HEK293 (cell line): ENCODE measurements around the gene HCRTR2.
A peak's percentile ranks its signal among the peaks of the same experiment; 100 is the strongest.

ENCODE experiments used
- CTCF ChIA-PET: fragments of 350-600 bp; formaldehyde crosslinking; extraction: SDS; loops from one replicate; lab custom pipeline; 2021; ENCODE audit warnings: antibody characterized with exemption; lab: Yijun Ruan, JAX
- POLR2A ChIA-PET: fragments of 300-600 bp; formaldehyde crosslinking; extraction: SDS; loops from one replicate; lab custom pipeline; 2020; ENCODE audit warnings: antibody characterized with exemption, inconsistent platforms; lab: Yijun Ruan, JAX
- H3K27ac ChIP-seq: fragments of 200-500 bp; sonication (Bioruptor generic); 2 replicates; pipeline ENCODE4 v1.5.1; 2014; ENCODE audit warnings: low read depth, low read length, control low read depth, inconsistent platforms; ENCODE audit errors: extremely low read depth
- H3K36me3 ChIP-seq, 2 experiments: fragments of 200-500 bp in 1 of 2; sonication (Bioruptor generic) in 1 of 2; 1 replicate in 1 of 2; 2 replicates in 1 of 2; pipeline ENCODE4 v1.5.1; 2014 to 2017; ENCODE audit warnings: inconsistent platforms in 2 of 2, low read length in 2 of 2; ENCODE audit not compliant: control insufficient read depth in 2 of 2, insufficient read depth in 1 of 2
- H3K4me1 ChIP-seq: fragments of 200-500 bp; sonication (Bioruptor generic); 2 replicates; pipeline ENCODE4 v1.5.1; 2014; ENCODE audit warnings: mild to moderate bottlenecking, low read length, inconsistent platforms; ENCODE audit not compliant: control insufficient read depth, insufficient read depth
- H3K4me3 ChIP-seq: 2 replicates; pipeline ENCODE4 v1.5.1; 2011; ENCODE audit warnings: low read depth, mild to moderate bottlenecking, control low read depth, low read length, moderate library complexity
- H3K9me3 ChIP-seq: fragments of 200-500 bp; sonication (Bioruptor generic); 2 replicates; pipeline ENCODE4 v1.5.1; 2014; ENCODE audit warnings: low read depth, low read length, inconsistent platforms; ENCODE audit not compliant: control insufficient read depth, insufficient read depth
- GLIS1 ChIP-seq: fragments of 450-650 bp; formaldehyde crosslinking; IDR thresholded peaks from 2 replicates; pipeline ENCODE4 v1.5.1; 2016; ENCODE audit warnings: missing biosample characterization, missing genetic modification characterization
- PRDM4 ChIP-seq: fragments of 450-650 bp; formaldehyde crosslinking; IDR thresholded peaks from 2 replicates; pipeline ENCODE4 v1.5.1; 2017; ENCODE audit warnings: missing biosample characterization, missing genetic modification characterization
- REST ChIP-seq: fragments of 450-650 bp; formaldehyde crosslinking; IDR thresholded peaks from 2 replicates; pipeline ENCODE4 v1.5.1; 2016; ENCODE audit warnings: missing biosample characterization, missing genetic modification characterization
- ZNF157 ChIP-seq: fragments of 450-650 bp; formaldehyde crosslinking; IDR thresholded peaks from 2 replicates; pipeline ENCODE4 v1.5.1; 2016; ENCODE audit warnings: missing biosample characterization, missing genetic modification characterization
- ZNF19 ChIP-seq: fragments of 450-650 bp; formaldehyde crosslinking; IDR thresholded peaks from 2 replicates; pipeline ENCODE4; 2016; ENCODE audit warnings: missing biosample characterization, missing genetic modification characterization, low read depth
- ZNF2 ChIP-seq: fragments of 450-650 bp; formaldehyde crosslinking; IDR thresholded peaks from 2 replicates; pipeline ENCODE4 v1.5.1; 2016; ENCODE audit warnings: missing biosample characterization, missing genetic modification characterization
- ZNF23 ChIP-seq: fragments of 450-650 bp; formaldehyde crosslinking; IDR thresholded peaks from 2 replicates; pipeline ENCODE4 v1.5.1; 2016; ENCODE audit warnings: missing biosample characterization, missing genetic modification characterization, borderline replicate concordance
- ZNF248 ChIP-seq: fragments of 450-650 bp; formaldehyde crosslinking; IDR thresholded peaks from 2 replicates; pipeline ENCODE4 v1.5.1; 2017; ENCODE audit warnings: missing biosample characterization, missing genetic modification characterization
- ZNF266 ChIP-seq: fragments of 450-650 bp; formaldehyde crosslinking; IDR thresholded peaks from 2 replicates; pipeline ENCODE4 v1.5.1; 2016; ENCODE audit warnings: missing biosample characterization, missing genetic modification characterization, low read depth
- ZNF280D ChIP-seq: fragments of 450-650 bp; formaldehyde crosslinking; IDR thresholded peaks from 2 replicates; pipeline ENCODE4 v1.5.1; 2016; ENCODE audit warnings: missing biosample characterization, missing genetic modification characterization
- ZNF398 ChIP-seq: fragments of 450-650 bp; formaldehyde crosslinking; IDR thresholded peaks from 2 replicates; pipeline ENCODE4 v1.5.1; 2017; ENCODE audit warnings: missing biosample characterization, missing genetic modification characterization
- ZNF521 ChIP-seq: fragments of 450-650 bp; formaldehyde crosslinking; IDR thresholded peaks from 2 replicates; pipeline ENCODE4 v1.5.1; 2017; ENCODE audit warnings: missing biosample characterization, mild to moderate bottlenecking, missing genetic modification characterization
- ZNF623 ChIP-seq: fragments of 450-650 bp; formaldehyde crosslinking; IDR thresholded peaks from 2 replicates; pipeline ENCODE4 v1.5.1; 2016; ENCODE audit warnings: missing biosample characterization, missing genetic modification characterization
- ZNF658 ChIP-seq: fragments of 450-650 bp; formaldehyde crosslinking; IDR thresholded peaks from 2 replicates; pipeline ENCODE4; 2016; ENCODE audit warnings: missing biosample characterization, missing genetic modification characterization
- ZNF76 ChIP-seq: fragments of 450-650 bp; formaldehyde crosslinking; IDR thresholded peaks from 2 replicates; pipeline ENCODE4; 2016; ENCODE audit warnings: low read depth, missing biosample characterization, missing genetic modification characterization, borderline replicate concordance
- ZSCAN16 ChIP-seq: fragments of 450-650 bp; formaldehyde crosslinking; IDR thresholded peaks from 2 replicates; pipeline ENCODE4 v1.5.1; 2016; ENCODE audit warnings: missing biosample characterization, missing genetic modification characterization
- TF ChIP-seq, protein P1 (sequence below): fragments of 450-650 bp; formaldehyde crosslinking; IDR thresholded peaks from 2 replicates; pipeline ENCODE4 v1.5.1; 2017; ENCODE audit warnings: missing biosample characterization, missing genetic modification characterization

The HCRTR2 gene

GRCh38 chr6:55175078-55176049, 1.0 kb downstream of the HCRTR2 start (continued):
- TF ChIP-seq ZNF398 (tag by site-specific recombination) = peak; percentile 18; the same call in 1 of the 2 replicates

DNA sequence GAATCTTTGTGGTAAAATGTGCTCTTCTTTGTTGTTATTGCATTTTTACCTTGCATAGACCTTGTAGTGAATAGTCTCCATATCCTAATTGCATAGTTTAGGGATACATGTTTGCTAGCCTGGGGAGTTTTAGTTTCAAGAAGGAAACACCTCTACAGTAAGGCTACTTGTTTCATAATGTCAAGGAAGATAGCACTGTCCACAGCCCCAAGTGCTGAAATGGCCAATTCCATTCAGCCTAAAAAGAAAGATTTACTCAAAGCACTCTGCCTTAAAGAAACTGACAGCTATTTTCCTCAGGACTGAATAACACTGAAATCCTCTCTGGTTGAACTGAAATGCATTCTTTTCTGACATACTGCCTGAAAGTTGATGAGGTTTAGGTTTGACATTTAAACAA, 2.6 kb downstream of the HCRTR2 start:
- no peaks in the 10 kb centered on the region for H3K9me3 ChIP-seq
- TF ChIP-seq ZNF19 (tag by site-specific recombination) = no peak
- TF ChIP-seq ZNF521 (tag by site-specific recombination) = no peak
- no peak for TF ChIP-seq ZNF623
- TF ChIP-seq REST (tag by site-specific recombination) = peak; percentile 95
- CTCF ChIA-PET = interaction anchor here (0.5 kb wide), 1 partner anchor 1685 kb away, joined by 3 read pairs; no protein-coding TSS in a partner anchor
- no peaks in the 10 kb centered on the region for H3K36me3 ChIP-seq
- POLR2A ChIA-PET = no interaction called here
- no peak overlapping the region for H3K4me3 ChIP-seq
- peaks cover 8% of the 10 kb centered on the region; the same call in 1 of the 2 replicates for H3K4me1 ChIP-seq
- no peak overlapping the region for H3K27ac ChIP-seq

- Histone ChIP-seq H3K9me3 (no peaks in the 10 kb centered on the region), H3K4me1 (0 out of 2 replicates have a peak, but pooled peaks cover 2% of the 10 kb centered on the region), H3K4me3 (no peak overlapping the region), H3K27ac (no peak overlapping the region), H3K36me3 (no peaks in the 10 kb centered on the region)
- ChIA-PET POLR2A (no interaction called here), CTCF (no interaction called here)
- no peak for TF ChIP-seq ZNF658 (tag by site-specific recombination)
- no peak for TF ChIP-seq ZNF2 (tag by site-specific recombination)
- TF ChIP-seq ZNF76 (tag by site-specific recombination) = no peak
- TF ChIP-seq, protein P1, sequence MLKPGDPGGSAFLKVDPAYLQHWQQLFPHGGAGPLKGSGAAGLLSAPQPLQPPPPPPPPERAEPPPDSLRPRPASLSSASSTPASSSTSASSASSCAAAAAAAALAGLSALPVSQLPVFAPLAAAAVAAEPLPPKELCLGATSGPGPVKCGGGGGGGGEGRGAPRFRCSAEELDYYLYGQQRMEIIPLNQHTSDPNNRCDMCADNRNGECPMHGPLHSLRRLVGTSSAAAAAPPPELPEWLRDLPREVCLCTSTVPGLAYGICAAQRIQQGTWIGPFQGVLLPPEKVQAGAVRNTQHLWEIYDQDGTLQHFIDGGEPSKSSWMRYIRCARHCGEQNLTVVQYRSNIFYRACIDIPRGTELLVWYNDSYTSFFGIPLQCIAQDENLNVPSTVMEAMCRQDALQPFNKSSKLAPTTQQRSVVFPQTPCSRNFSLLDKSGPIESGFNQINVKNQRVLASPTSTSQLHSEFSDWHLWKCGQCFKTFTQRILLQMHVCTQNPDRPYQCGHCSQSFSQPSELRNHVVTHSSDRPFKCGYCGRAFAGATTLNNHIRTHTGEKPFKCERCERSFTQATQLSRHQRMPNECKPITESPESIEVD = no peak
- no peak for TF ChIP-seq GLIS1 (tag by site-specific recombination)
- no peak for TF ChIP-seq ZNF280D
- no peak for TF ChIP-seq ZNF248 (tag by site-specific recombination)
- no peak for TF ChIP-seq ZSCAN16
- TF ChIP-seq ZNF266 (tag by site-specific recombination) = no peak
- TF ChIP-seq ZNF23 (tag by site-specific recombination) = no peak
- no peak for TF ChIP-seq PRDM4 (tag by site-specific recombination)
- TF ChIP-seq ZNF157 = no peak
Measured at GRCh38 chr6:55180258-55180657, 5.9 kb downstream of the HCRTR2 start.
